ENCODE results near the gene UBA7. TPM values are rescaled to one million over a fixed set of nuclear protein-coding genes. Genes with fewer than 3 reads are reported as not detected.

The UBA7 gene
- total and polyA plus RNA-seq, 2 of the 8 experiments (the other 6 are each of a cell fraction or from before 2014, with no cell fraction given), result 0.34 to 0.65 TPM

GRCh38 chr3:49826016-49826415 is 12.3 kb upstream of the UBA7 start (continued):
- TF ChIP-seq CHD7 (IDR thresholded peaks at IDR 0.05; ENCODE audit: insufficient replicate concordance, low read length), result no peak
- TF ChIP-seq CREB1 (IDR thresholded peaks at IDR 0.05), result no peak
- no peak for TF ChIP-seq EZH2 (IDR thresholded peaks at IDR 0.05; ENCODE audit: low read depth, low read length, severe bottlenecking)
- no peak for TF ChIP-seq SIN3A (conservative IDR thresholded peaks at IDR 0.05 in 1 of 2, IDR thresholded peaks at IDR 0.05 in 1 of 2; ENCODE audit: low read depth in 1 of 2, low read length in 2 of 2)
- no peak for TF ChIP-seq POLR2A (IDR thresholded peaks at IDR 0.05; ENCODE audit: control extremely low read depth in 1 of 2, low read depth in 2 of 2, low read length in 2 of 2)
- TF ChIP-seq BRCA1 (IDR thresholded peaks at IDR 0.05; ENCODE audit: low read depth, low read length), result no peak
